ENCODE data around the gene CD226.

The CD226 gene

GRCh38 chr18:69820538-69820937 is 127.1 kb downstream of the CD226 start:
- Histone ChIP-seq H3K4me3 (IDR thresholded peaks at IDR 0.05; ENCODE audit: insufficient read depth, low read depth, low read length) (no peak overlapping the region), H3K4me2 (no peak overlapping the region), H3K27ac (no peak overlapping the region), H3K9ac (no peak overlapping the region), H3K4me1 (ENCODE audit: low read depth, poor library complexity, severe bottlenecking) (no peaks in the 10 kb centered on the region), H3K79me2 (ENCODE audit: insufficient read depth, low read depth) (no peaks in the 10 kb centered on the region), H3K36me3 (ENCODE audit: insufficient read depth) (no peaks in the 10 kb centered on the region), H3K27me3 (ENCODE audit: insufficient read depth, low read depth) (no peaks in the 10 kb centered on the region), H2AFZ (ENCODE audit: low read depth) (no peak overlapping the region), H4K20me1 (ENCODE audit: insufficient read depth) (no peaks in the 10 kb centered on the region)
- TF ChIP-seq CTCF (conservative IDR thresholded peaks at IDR 0.05; ENCODE audit: low read depth, low read length) = no peak

GRCh38 chr18:69819460-69819859 is 128.2 kb downstream of the CD226 start:
- H3K36me3 ChIP-seq (ENCODE audit: insufficient read depth) = no peaks in the 10 kb centered on the region
- no peaks in the 10 kb centered on the region for H3K4me1 ChIP-seq (ENCODE audit: low read depth, poor library complexity, severe bottlenecking)
- H3K27ac ChIP-seq = no peak overlapping the region
- no peak for TF ChIP-seq CTCF (conservative IDR thresholded peaks at IDR 0.05; ENCODE audit: low read depth, low read length)
- no peaks in the 10 kb centered on the region for H3K79me2 ChIP-seq (ENCODE audit: insufficient read depth, low read depth)
- H3K4me3 ChIP-seq (IDR thresholded peaks at IDR 0.05; ENCODE audit: insufficient read depth, low read depth, low read length) = no peak overlapping the region
- no peak overlapping the region for H3K9ac ChIP-seq
- H3K27me3 ChIP-seq (ENCODE audit: insufficient read depth, low read depth) = no peaks in the 10 kb centered on the region
- no peak overlapping the region for H3K4me2 ChIP-seq
- H4K20me1 ChIP-seq (ENCODE audit: insufficient read depth) = no peaks in the 10 kb centered on the region
- H2AFZ ChIP-seq (ENCODE audit: low read depth) = no peak overlapping the region

GRCh38 chr18:69817335-69817940 is 130.2 kb downstream of the CD226 start:
- no peaks in the 10 kb centered on the region for H3K36me3 ChIP-seq (ENCODE audit: insufficient read depth)
- no peak for TF ChIP-seq CTCF (conservative IDR thresholded peaks at IDR 0.05; ENCODE audit: low read depth, low read length)
- H4K20me1 ChIP-seq (ENCODE audit: insufficient read depth) = no peaks in the 10 kb centered on the region
- no peak overlapping the region for H2AFZ ChIP-seq (ENCODE audit: low read depth)
- no peak overlapping the region for H3K4me2 ChIP-seq
- no peaks in the 10 kb centered on the region for H3K27me3 ChIP-seq (ENCODE audit: insufficient read depth, low read depth)
- H3K9ac ChIP-seq = no peak overlapping the region
- H3K27ac ChIP-seq = no peak overlapping the region
- H3K4me1 ChIP-seq (ENCODE audit: low read depth, poor library complexity, severe bottlenecking) = no peaks in the 10 kb centered on the region
- H3K79me2 ChIP-seq (ENCODE audit: insufficient read depth, low read depth) = no peaks in the 10 kb centered on the region
- no peak overlapping the region for H3K4me3 ChIP-seq (IDR thresholded peaks at IDR 0.05; ENCODE audit: insufficient read depth, low read depth, low read length)

- H3K4me1 ChIP-seq (ENCODE audit: low read depth, poor library complexity, severe bottlenecking) = no peaks in the 10 kb centered on the region
- no peaks in the 10 kb centered on the region for H4K20me1 ChIP-seq (ENCODE audit: insufficient read depth)
- H2AFZ ChIP-seq (ENCODE audit: low read depth) = no peak overlapping the region
- no peak overlapping the region for H3K9ac ChIP-seq
- no peaks in the 10 kb centered on the region for H3K79me2 ChIP-seq (ENCODE audit: insufficient read depth, low read depth)
- H3K4me3 ChIP-seq (IDR thresholded peaks at IDR 0.05; ENCODE audit: insufficient read depth, low read depth, low read length) = no peak overlapping the region
- H3K27me3 ChIP-seq (ENCODE audit: insufficient read depth, low read depth) = no peaks in the 10 kb centered on the region
- H3K4me2 ChIP-seq = no peak overlapping the region
- H3K36me3 ChIP-seq (ENCODE audit: insufficient read depth) = no peaks in the 10 kb centered on the region
- H3K27ac ChIP-seq = no peak overlapping the region
- no peak for TF ChIP-seq CTCF (conservative IDR thresholded peaks at IDR 0.05; ENCODE audit: low read depth, low read length)
Observed at GRCh38 chr18:69814861-69815385, 132.8 kb downstream of the CD226 start.

All from KMS-11 (cell line).